ENCODE measurements around the gene CLIP4.

DNA sequence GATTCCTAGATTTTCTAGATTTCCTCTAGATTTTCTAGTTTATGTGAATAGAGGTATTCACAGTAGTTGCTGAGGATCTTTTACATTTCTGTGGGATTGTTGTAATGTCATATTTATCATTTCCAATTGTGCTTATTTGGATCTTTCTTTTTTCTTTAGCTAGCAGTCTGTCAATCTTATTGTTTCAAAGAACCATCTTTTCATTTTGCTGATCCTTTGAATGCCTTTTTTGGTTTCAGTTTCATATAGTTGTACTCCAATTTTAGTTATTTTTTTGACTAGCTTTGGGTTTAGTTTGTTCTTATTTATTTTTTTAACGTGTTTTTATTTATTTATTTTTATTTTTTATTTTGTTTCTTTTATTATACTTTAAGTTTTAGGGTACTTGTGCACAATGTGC, 24.5 kb downstream of the CLIP4 start:
- TF ChIP-seq, protein P1, sequence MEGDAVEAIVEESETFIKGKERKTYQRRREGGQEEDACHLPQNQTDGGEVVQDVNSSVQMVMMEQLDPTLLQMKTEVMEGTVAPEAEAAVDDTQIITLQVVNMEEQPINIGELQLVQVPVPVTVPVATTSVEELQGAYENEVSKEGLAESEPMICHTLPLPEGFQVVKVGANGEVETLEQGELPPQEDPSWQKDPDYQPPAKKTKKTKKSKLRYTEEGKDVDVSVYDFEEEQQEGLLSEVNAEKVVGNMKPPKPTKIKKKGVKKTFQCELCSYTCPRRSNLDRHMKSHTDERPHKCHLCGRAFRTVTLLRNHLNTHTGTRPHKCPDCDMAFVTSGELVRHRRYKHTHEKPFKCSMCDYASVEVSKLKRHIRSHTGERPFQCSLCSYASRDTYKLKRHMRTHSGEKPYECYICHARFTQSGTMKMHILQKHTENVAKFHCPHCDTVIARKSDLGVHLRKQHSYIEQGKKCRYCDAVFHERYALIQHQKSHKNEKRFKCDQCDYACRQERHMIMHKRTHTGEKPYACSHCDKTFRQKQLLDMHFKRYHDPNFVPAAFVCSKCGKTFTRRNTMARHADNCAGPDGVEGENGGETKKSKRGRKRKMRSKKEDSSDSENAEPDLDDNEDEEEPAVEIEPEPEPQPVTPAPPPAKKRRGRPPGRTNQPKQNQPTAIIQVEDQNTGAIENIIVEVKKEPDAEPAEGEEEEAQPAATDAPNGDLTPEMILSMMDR (conservative IDR thresholded peaks at IDR 0.05; ENCODE audit: low read depth in 2 of 2): no peak
- TF ChIP-seq CREB1 (CRISPR knock-in tag; IDR thresholded peaks at IDR 0.05; ENCODE audit: low read depth): no peak
- no peak for TF ChIP-seq POLR2AphosphoS5 (IDR thresholded peaks at IDR 0.05; ENCODE audit: low read depth)
- TF ChIP-seq EZH2 (IDR thresholded peaks at IDR 0.05; ENCODE audit: low read depth, unreplicated experiment): no peak
- no peak for TF ChIP-seq JUNB (IDR thresholded peaks at IDR 0.05; ENCODE audit: unreplicated experiment)
- TF ChIP-seq, protein P2, sequence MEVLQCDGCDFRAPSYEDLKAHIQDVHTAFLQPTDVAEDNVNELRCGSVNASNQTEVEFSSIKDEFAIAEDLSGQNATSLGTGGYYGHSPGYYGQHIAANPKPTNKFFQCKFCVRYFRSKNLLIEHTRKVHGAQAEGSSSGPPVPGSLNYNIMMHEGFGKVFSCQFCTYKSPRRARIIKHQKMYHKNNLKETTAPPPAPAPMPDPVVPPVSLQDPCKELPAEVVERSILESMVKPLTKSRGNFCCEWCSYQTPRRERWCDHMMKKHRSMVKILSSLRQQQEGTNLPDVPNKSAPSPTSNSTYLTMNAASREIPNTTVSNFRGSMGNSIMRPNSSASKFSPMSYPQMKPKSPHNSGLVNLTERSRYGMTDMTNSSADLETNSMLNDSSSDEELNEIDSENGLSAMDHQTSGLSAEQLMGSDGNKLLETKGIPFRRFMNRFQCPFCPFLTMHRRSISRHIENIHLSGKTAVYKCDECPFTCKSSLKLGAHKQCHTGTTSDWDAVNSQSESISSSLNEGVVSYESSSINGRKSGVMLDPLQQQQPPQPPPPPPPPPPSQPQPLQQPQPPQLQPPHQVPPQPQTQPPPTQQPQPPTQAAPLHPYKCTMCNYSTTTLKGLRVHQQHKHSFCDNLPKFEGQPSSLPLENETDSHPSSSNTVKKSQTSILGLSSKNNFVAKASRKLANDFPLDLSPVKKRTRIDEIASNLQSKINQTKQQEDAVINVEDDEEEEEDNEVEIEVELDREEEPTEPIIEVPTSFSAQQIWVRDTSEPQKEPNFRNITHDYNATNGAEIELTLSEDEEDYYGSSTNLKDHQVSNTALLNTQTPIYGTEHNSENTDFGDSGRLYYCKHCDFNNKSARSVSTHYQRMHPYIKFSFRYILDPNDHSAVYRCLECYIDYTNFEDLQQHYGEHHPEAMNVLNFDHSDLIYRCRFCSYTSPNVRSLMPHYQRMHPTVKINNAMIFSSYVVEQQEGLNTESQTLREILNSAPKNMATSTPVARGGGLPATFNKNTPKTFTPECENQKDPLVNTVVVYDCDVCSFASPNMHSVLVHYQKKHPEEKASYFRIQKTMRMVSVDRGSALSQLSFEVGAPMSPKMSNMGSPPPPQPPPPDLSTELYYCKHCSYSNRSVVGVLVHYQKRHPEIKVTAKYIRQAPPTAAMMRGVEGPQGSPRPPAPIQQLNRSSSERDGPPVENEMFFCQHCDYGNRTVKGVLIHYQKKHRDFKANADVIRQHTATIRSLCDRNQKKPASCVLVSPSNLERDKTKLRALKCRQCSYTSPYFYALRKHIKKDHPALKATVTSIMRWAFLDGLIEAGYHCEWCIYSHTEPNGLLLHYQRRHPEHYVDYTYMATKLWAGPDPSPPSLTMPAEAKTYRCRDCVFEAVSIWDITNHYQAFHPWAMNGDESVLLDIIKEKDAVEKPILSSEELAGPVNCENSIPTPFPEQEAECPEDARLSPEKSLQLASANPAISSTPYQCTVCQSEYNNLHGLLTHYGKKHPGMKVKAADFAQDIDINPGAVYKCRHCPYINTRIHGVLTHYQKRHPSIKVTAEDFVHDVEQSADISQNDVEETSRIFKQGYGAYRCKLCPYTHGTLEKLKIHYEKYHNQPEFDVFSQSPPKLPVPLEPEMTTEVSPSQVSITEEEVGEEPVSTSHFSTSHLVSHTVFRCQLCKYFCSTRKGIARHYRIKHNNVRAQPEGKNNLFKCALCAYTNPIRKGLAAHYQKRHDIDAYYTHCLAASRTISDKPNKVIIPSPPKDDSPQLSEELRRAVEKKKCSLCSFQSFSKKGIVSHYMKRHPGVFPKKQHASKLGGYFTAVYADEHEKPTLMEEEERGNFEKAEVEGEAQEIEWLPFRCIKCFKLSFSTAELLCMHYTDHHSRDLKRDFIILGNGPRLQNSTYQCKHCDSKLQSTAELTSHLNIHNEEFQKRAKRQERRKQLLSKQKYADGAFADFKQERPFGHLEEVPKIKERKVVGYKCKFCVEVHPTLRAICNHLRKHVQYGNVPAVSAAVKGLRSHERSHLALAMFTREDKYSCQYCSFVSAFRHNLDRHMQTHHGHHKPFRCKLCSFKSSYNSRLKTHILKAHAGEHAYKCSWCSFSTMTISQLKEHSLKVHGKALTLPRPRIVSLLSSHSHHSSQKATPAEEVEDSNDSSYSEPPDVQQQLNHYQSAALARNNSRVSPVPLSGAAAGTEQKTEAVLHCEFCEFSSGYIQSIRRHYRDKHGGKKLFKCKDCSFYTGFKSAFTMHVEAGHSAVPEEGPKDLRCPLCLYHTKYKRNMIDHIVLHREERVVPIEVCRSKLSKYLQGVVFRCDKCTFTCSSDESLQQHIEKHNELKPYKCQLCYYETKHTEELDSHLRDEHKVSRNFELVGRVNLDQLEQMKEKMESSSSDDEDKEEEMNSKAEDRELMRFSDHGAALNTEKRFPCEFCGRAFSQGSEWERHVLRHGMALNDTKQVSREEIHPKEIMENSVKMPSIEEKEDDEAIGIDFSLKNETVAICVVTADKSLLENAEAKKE (CRISPR knock-in tag; IDR thresholded peaks at IDR 0.05): no peak
- TF ChIP-seq EZH2phosphoT487 (IDR thresholded peaks at IDR 0.05; ENCODE audit: unreplicated experiment): no peak
- no peak for TF ChIP-seq ZNF331 (CRISPR knock-in tag; IDR thresholded peaks at IDR 0.05; ENCODE audit: low read depth)
- TF ChIP-seq, protein P3, sequence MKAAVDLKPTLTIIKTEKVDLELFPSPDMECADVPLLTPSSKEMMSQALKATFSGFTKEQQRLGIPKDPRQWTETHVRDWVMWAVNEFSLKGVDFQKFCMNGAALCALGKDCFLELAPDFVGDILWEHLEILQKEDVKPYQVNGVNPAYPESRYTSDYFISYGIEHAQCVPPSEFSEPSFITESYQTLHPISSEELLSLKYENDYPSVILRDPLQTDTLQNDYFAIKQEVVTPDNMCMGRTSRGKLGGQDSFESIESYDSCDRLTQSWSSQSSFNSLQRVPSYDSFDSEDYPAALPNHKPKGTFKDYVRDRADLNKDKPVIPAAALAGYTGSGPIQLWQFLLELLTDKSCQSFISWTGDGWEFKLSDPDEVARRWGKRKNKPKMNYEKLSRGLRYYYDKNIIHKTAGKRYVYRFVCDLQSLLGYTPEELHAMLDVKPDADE (IDR thresholded peaks at IDR 0.05): no peak
- no peak for TF ChIP-seq REST (IDR thresholded peaks at IDR 0.05; ENCODE audit: unreplicated experiment)
